SH-SY5Y (cell line): ENCODE data around the gene CTSZ.

Experiments used
- GATA2 ChIP-seq: IDR thresholded peaks from 2 replicates; pipeline ENCODE4 v1.6.1; 2011; ENCODE audit warnings: mild to moderate bottlenecking, low read depth, low read length
- GATA3 ChIP-seq: IDR thresholded peaks from 2 replicates; pipeline ENCODE4 v1.6.1; 2011; ENCODE audit warnings: low read depth, mild to moderate bottlenecking, low read length, moderate library complexity

The CTSZ gene

GRCh38 chr20:58973866-58974265 is 33.2 kb downstream of the CTSZ start:
- TF ChIP-seq GATA3 (no peak), GATA2 (no peak)

- no peak for TF ChIP-seq GATA3
- no peak for TF ChIP-seq GATA2
Observed at GRCh38 chr20:58973179-58973578, 33.9 kb downstream of the CTSZ start.

- TF ChIP-seq GATA3 = no peak
- no peak for TF ChIP-seq GATA2
Observed at GRCh38 chr20:58971429-58971828, 35.6 kb downstream of the CTSZ start.

- no peak for TF ChIP-seq GATA2
- no peak for TF ChIP-seq GATA3
Observed at GRCh38 chr20:58970146-58970545, 36.9 kb downstream of the CTSZ start.

- no peak for TF ChIP-seq GATA3
- no peak for TF ChIP-seq GATA2
Observed at GRCh38 chr20:58969439-58969838, 37.6 kb downstream of the CTSZ start.

GRCh38 chr20:58967652-58968429 is 39.2 kb downstream of the CTSZ start:
- TF ChIP-seq GATA2 = no peak
- TF ChIP-seq GATA3 = no peak

GRCh38 chr20:58965270-58966064 is 41.6 kb downstream of the CTSZ start:
- TF ChIP-seq GATA2 (no peak), GATA3 (no peak)

GRCh38 chr20:58963060-58963584 is 43.9 kb downstream of the CTSZ start:
- TF ChIP-seq GATA2 (no peak), GATA3 (no peak)

- TF ChIP-seq GATA2 = no peak
- TF ChIP-seq GATA3 = no peak
Observed at GRCh38 chr20:58959652-58960051, 47.4 kb downstream of the CTSZ start.

- TF ChIP-seq GATA3 = no peak
- no peak for TF ChIP-seq GATA2
Observed at GRCh38 chr20:58956078-58956477, 51.0 kb downstream of the CTSZ start.

- no peak for TF ChIP-seq GATA2
- no peak for TF ChIP-seq GATA3
Observed at GRCh38 chr20:58953050-58953449, 54.0 kb downstream of the CTSZ start.

GRCh38 chr20:58950603-58951002 is 56.5 kb downstream of the CTSZ start:
- TF ChIP-seq GATA3 = no peak
- TF ChIP-seq GATA2 = no peak

GRCh38 chr20:58945965-58946631 is 61.0 kb downstream of the CTSZ start:
- TF ChIP-seq GATA2 = no peak
- no peak for TF ChIP-seq GATA3
